Endothelial cell of umbilical vein (primary cell): Measurements from ENCODE around the gene STEAP4. TPM values are rescaled to one million over a fixed set of nuclear protein-coding genes. Genes with fewer than 3 reads are reported as not detected.

ENCODE experiments used
- BruUV-seq: library from RNA; stranded (reverse); fragments of 400-500 nt; replicated peaks from 2 replicates; lab custom pipeline; 2021; lab: Mats Ljungman, UMichigan
- CTCF ChIA-PET: fragments of 300-600, 350-600 bp; sonication (Branson Sonifier 250); formaldehyde crosslinking; loops from one replicate; lab custom pipeline; 2021; ENCODE audit warnings: antibody characterized with exemption, inconsistent platforms; lab: Charles Lee
- POLR2A ChIA-PET: fragments of 300-600, 350-600 bp; sonication (Branson Sonifier 250); formaldehyde crosslinking; loops from one replicate; lab custom pipeline; 2021; ENCODE audit warnings: antibody characterized with exemption, inconsistent platforms; lab: Charles Lee
- DNase-seq: peaks from one replicate; pipeline ENCODE4 v3.0.0-alpha.2; 2011; ENCODE audit warnings: low read depth, low spot score
- FAIRE-seq: peaks from 2 replicates; lab custom pipeline; 2011; peaks lifted over from hg19 to GRCh38; lab: Jason Lieb, UNC
- H2AFZ ChIP-seq: 2 replicates; pipeline ENCODE4 v1.6.0; 2012; ENCODE audit warnings: low read depth, low read length, control low read depth, inconsistent platforms
- H3K27ac ChIP-seq: 2 replicates; pipeline ENCODE4 v1.5.1; 2011; ENCODE audit warnings: low read depth, mild to moderate bottlenecking, control low read depth, low read length, moderate library complexity; ENCODE audit not compliant: insufficient read depth
- H3K27me3 ChIP-seq, 2 experiments: 2 replicates each; pipeline versions ENCODE4 v1.6.0 to v1.6.1; 2011; ENCODE audit warnings: low read length in 2 of 2, mixed read lengths in 1 of 2; ENCODE audit not compliant: control insufficient read depth in 2 of 2, insufficient read depth in 2 of 2
- H3K36me3 ChIP-seq, 2 experiments: 2 replicates in 1 of 2; 3 replicates in 1 of 2; pipeline ENCODE4 v1.5.1; 2011; ENCODE audit warnings: low read length in 2 of 2, mild to moderate bottlenecking in 1 of 2, moderate library complexity in 1 of 2; ENCODE audit not compliant: control insufficient read depth in 2 of 2, insufficient read depth in 2 of 2; ENCODE audit errors: extremely low read depth in 1 of 2
- H3K4me1 ChIP-seq: 3 replicates; pipeline ENCODE4 v1.5.1; 2011; ENCODE audit warnings: mild to moderate bottlenecking, low read length; ENCODE audit not compliant: control insufficient read depth, insufficient read depth; ENCODE audit errors: extremely low read depth
- H3K4me2 ChIP-seq: 2 replicates; pipeline ENCODE4 v1.6.1; 2011; ENCODE audit warnings: low read length, control low read depth, mixed read lengths; ENCODE audit not compliant: insufficient read depth
- H3K4me3 ChIP-seq, 3 experiments: fragments of 200-600 bp in 1 of 3; sonication (generic), shearing (Covaris generic) in 1 of 3; replicated peaks in 1 of 3; 2 replicates each; pipeline ENCODE4 v1.5.1; 2011 to 2016; ENCODE audit warnings: control low read depth in 3 of 3, low read length in 3 of 3, mild to moderate bottlenecking in 2 of 3, inconsistent platforms in 1 of 3, low read depth in 1 of 3, moderate library complexity in 1 of 3; ENCODE audit not compliant: insufficient read depth in 1 of 3
- H3K79me2 ChIP-seq: 2 replicates; pipeline ENCODE4 v1.6.0; 2012; ENCODE audit warnings: low read length, inconsistent platforms; ENCODE audit not compliant: control insufficient read depth, insufficient read depth
- H3K9ac ChIP-seq: replicated peaks from 2 replicates; pipeline ENCODE3; 2011; ENCODE audit warnings: low read length, control low read depth; ENCODE audit not compliant: insufficient read depth; ENCODE audit errors: extremely low read depth
- H3K9me1 ChIP-seq: replicated peaks from 3 replicates; pipeline ENCODE4 v1.6.0; 2011; ENCODE audit warnings: mild to moderate bottlenecking, low read length; ENCODE audit not compliant: control insufficient read depth, insufficient read depth; ENCODE audit errors: extremely low read depth
- H3K9me3 ChIP-seq: replicated peaks from 2 replicates; pipeline ENCODE4 v1.5.1; 2012; ENCODE audit warnings: low read length, inconsistent platforms; ENCODE audit not compliant: control insufficient read depth, insufficient read depth
- H4K20me1 ChIP-seq: replicated peaks from 2 replicates; pipeline ENCODE3; 2011; ENCODE audit warnings: mild to moderate bottlenecking, low read length; ENCODE audit not compliant: control insufficient read depth, insufficient read depth; ENCODE audit errors: extremely low read depth
- EZH2 ChIP-seq: IDR thresholded peaks from 2 replicates; pipeline ENCODE4 v1.6.1; 2012; ENCODE audit warnings: borderline replicate concordance, low read depth, mild to moderate bottlenecking, moderate library complexity, low read length, inconsistent platforms; ENCODE audit not compliant: severe bottlenecking
- FOS ChIP-seq: IDR thresholded peaks from 2 replicates; pipeline ENCODE4 v1.6.1; 2011; ENCODE audit warnings: mild to moderate bottlenecking, low read length, moderate library complexity, borderline replicate concordance; ENCODE audit not compliant: insufficient read depth
- MYC ChIP-seq: IDR thresholded peaks from one replicate; pipeline ENCODE4 v1.6.1; 2011; ENCODE audit warnings: mild to moderate bottlenecking, low read depth, low read length
- POLR2A ChIP-seq: IDR thresholded peaks from 2 replicates; pipeline ENCODE4 v1.6.1; 2012; ENCODE audit warnings: low read depth, mild to moderate bottlenecking, control low read depth, low read length
- POLR2AphosphoS5 ChIP-seq: IDR thresholded peaks from 2 replicates; pipeline ENCODE4 v1.6.1; 2012; ENCODE audit warnings: low read depth, mild to moderate bottlenecking, control low read depth, low read length, moderate library complexity; ENCODE audit not compliant: insufficient read depth
- dilution Hi-C: fragments of 300-500 bp; cut with MboI; formaldehyde crosslinking; loops from one replicate; pipeline ENCODE4 v1.15.0; 2019; ENCODE audit warnings: low sequenced_read_pairs; ENCODE audit not compliant: extremely low pct_ligation_motif_present
- intact Hi-C: fragments of 100-400 bp; cut with micrococcal nuclease; formaldehyde crosslinking; loops from one replicate; pipeline ENCODE4 v1.10.0; 2022
- polyA plus RNA-seq, 4 experiments: library from polyadenylated mRNA; depleted of rRNA in 3 of 4; stranded (reverse) in 3 of 4; unstranded in 1 of 4; fragments of >200 nt; gene quantifications; 2 replicates each; pipeline versions ENCODE4 v1.2.1 to v1.2.3, GENCODE V29; 2011 to 2012; ENCODE audit warnings: missing spikeins in 1 of 4
- total RNA-seq: library from RNA; stranded (reverse); gene quantifications from 2 replicates; pipeline ENCODE4 v1.2.3, GENCODE V29; 2021

The STEAP4 gene
- total and polyA plus RNA-seq, 2 donors (not counting 3 experiments of a cell fraction or from before 2014, with no cell fraction given), result not detected

GRCh38 chr7:88224601-88225275 is 82.0 kb downstream of the STEAP4 start:
- POLR2A ChIA-PET, result no interaction called here
- DNase-seq, result no peak
- H3K9me3 ChIP-seq, result no peaks in the 10 kb centered on the region
- H3K4me1 ChIP-seq, result peaks cover 11% of the 10 kb centered on the region
- TF ChIP-seq FOS (peak; percentile 26), EZH2 (no peak)
- H4K20me1 ChIP-seq, result no peaks in the 10 kb centered on the region
- peak; percentile 55 for FAIRE-seq
- H2AFZ ChIP-seq, result no peak overlapping the region
- dilution Hi-C loops (no loop called here), intact Hi-C loops (loop anchor here (5.0 kb wide), 1 partner anchor 173 kb away; no protein-coding TSS in a partner anchor)
- H3K27me3 ChIP-seq, result no peaks in the 10 kb centered on the region
- no peak overlapping the region for H3K4me2 ChIP-seq
- no peak overlapping the region for H3K27ac ChIP-seq
- no peaks in the 10 kb centered on the region for H3K9me1 ChIP-seq
- peaks cover under 1% of the 10 kb centered on the region for H3K79me2 ChIP-seq
- no peak overlapping the region for H3K9ac ChIP-seq
- no TSS peak for BruUV-seq
- no peaks in the 10 kb centered on the region for H3K36me3 ChIP-seq
- CTCF ChIA-PET, result interaction anchor here (1.2 kb wide), 1 partner anchor 11 kb away, joined by 3 read pairs; no protein-coding TSS in a partner anchor
- H3K4me3 ChIP-seq, result no peak overlapping the region

- no peaks in the 10 kb centered on the region for H4K20me1 ChIP-seq
These were observed 83.4 kb downstream of the STEAP4 start for GRCh38 chr7:88223265-88223664.

More at GRCh38 chr7:88223265-88223664, 83.4 kb downstream of the STEAP4 start:
- no peak overlapping the region for H3K4me3 ChIP-seq
- H3K4me1 ChIP-seq, result peaks cover 15% of the 10 kb centered on the region
- no peak overlapping the region for H3K4me2 ChIP-seq
- intact Hi-C loops, result loop anchor here (5.0 kb wide), 1 partner anchor 174 kb away; no protein-coding TSS in a partner anchor
- DNase-seq (no peak), FAIRE-seq (no peak)
- CTCF ChIA-PET, result no interaction called here
- dilution Hi-C loops, result no loop called here
- no peak overlapping the region for H3K27ac ChIP-seq
- H3K9ac ChIP-seq, result no peak overlapping the region
- H3K27me3 ChIP-seq, result no peaks in the 10 kb centered on the region
- peaks cover 15% of the 10 kb centered on the region for H3K79me2 ChIP-seq
- no peaks in the 10 kb centered on the region for H3K36me3 ChIP-seq
- H3K9me3 ChIP-seq, result no peaks in the 10 kb centered on the region
- TF ChIP-seq POLR2AphosphoS5 (no peak), POLR2A (no peak), MYC (no peak)
- BruUV-seq, result no TSS peak
- POLR2A ChIA-PET, result no interaction called here
- H2AFZ ChIP-seq, result no peak overlapping the region
- H3K9me1 ChIP-seq, result no peaks in the 10 kb centered on the region

Other genes starting within 250 kb of the STEAP4 start
- gene SRI, start 86.9 kb downstream of the STEAP4 start, total RNA-seq, result 191 and 204 TPM in 2 replicates
- gene SRI, start 86.9 kb downstream of the STEAP4 start, polyA plus RNA-seq, result 119 and 121 TPM in 2 replicates